Esophagus squamous epithelium (tissue), 4 donors: ENCODE data around the gene NANOS3.

Experiments
- POLR2A ChIP-seq, 4 donors: fragments of 450-650 bp; IDR thresholded peaks; one replicate each; pipeline ENCODE4 v1.6.1; 2017; ENCODE audit warnings: antibody characterized with exemption in 4 of 4, mild to moderate bottlenecking in 4 of 4, moderate library complexity in 3 of 4
- TF ChIP-seq, protein P1 (sequence below), 6 experiments: fragments of 450-650 bp in 4 of 6; fragments of 200-600 bp in 2 of 6; sonication (generic) in 2 of 6; IDR thresholded peaks; one replicate each; pipeline ENCODE4 v1.5.1; 2016 to 2019; ENCODE audit warnings: antibody characterized with exemption in 6 of 6, mild to moderate bottlenecking in 4 of 6, moderate library complexity in 4 of 6

DNA sequence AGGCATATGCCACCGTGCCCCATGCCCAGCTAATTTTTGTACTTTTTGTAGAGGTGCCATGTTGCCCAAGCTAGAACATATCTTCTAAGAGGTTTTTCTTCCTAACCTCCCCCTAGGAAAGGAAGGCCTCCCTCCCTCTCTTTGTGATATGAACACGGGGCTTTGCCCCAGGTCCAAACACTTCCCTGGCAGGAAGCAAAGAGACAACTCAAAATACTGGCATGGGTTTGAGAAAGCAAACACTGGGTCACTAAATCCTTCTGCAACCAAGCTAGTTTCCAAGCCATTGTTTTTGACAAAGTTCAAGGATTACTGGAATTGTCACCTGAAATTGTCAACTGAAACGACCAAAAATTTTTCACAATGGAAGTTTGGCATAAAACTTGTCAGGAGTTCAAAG is 37.8 kb downstream of the NANOS3 start:
- TF ChIP-seq, protein P1, sequence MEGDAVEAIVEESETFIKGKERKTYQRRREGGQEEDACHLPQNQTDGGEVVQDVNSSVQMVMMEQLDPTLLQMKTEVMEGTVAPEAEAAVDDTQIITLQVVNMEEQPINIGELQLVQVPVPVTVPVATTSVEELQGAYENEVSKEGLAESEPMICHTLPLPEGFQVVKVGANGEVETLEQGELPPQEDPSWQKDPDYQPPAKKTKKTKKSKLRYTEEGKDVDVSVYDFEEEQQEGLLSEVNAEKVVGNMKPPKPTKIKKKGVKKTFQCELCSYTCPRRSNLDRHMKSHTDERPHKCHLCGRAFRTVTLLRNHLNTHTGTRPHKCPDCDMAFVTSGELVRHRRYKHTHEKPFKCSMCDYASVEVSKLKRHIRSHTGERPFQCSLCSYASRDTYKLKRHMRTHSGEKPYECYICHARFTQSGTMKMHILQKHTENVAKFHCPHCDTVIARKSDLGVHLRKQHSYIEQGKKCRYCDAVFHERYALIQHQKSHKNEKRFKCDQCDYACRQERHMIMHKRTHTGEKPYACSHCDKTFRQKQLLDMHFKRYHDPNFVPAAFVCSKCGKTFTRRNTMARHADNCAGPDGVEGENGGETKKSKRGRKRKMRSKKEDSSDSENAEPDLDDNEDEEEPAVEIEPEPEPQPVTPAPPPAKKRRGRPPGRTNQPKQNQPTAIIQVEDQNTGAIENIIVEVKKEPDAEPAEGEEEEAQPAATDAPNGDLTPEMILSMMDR (IDR thresholded peaks at IDR 0.05): no peak
- no peak for TF ChIP-seq POLR2A (IDR thresholded peaks at IDR 0.05)
